Measurements from ENCODE around the gene JMJD1C.
"Not testable (repeated sequence)": the region's sequence is repeated elsewhere in the genome, so short reads cannot be mapped to it uniquely, and the experiment has no call there.

The JMJD1C gene

GRCh38 chr10:63168821-63169462 lies 296.8 kb downstream of the JMJD1C start:
- DNase-seq (ENCODE audit: low read depth, low spot score) = no peak
- no peak overlapping the region for H3K4me3 ChIP-seq (ENCODE audit: low read length)

- DNase-seq (ENCODE audit: low read depth, low spot score) = peak; percentile 66
Measured at GRCh38 chr10:63166742-63167258, 299.0 kb downstream of the JMJD1C start.

GRCh38 chr10:63165249-63165648 lies 300.5 kb downstream of the JMJD1C start:
- DNase-seq (ENCODE audit: low read depth, low spot score) = no peak
- no peak overlapping the region for H3K4me3 ChIP-seq (ENCODE audit: low read length)

More at GRCh38 chr10:63166742-63167258, 299.0 kb downstream of the JMJD1C start:
- H3K4me3 ChIP-seq (ENCODE audit: low read length) = no peak overlapping the region

GRCh38 chr10:63164166-63164623 lies 301.6 kb downstream of the JMJD1C start:
- DNase-seq (ENCODE audit: low read depth, low spot score) = no peak
- H3K4me3 ChIP-seq (ENCODE audit: low read length) = no peak overlapping the region

GRCh38 chr10:63161592-63161991 lies 304.2 kb downstream of the JMJD1C start:
- H3K4me3 ChIP-seq (ENCODE audit: low read length) = no peak overlapping the region
- no peak for DNase-seq (ENCODE audit: low read depth, low spot score)

GRCh38 chr10:63157845-63158624 lies 307.7 kb downstream of the JMJD1C start:
- H3K4me3 ChIP-seq (ENCODE audit: low read length) = no peak overlapping the region
- peak; percentile 79 for DNase-seq (ENCODE audit: low read depth, low spot score)

GRCh38 chr10:63156236-63156635 lies 309.5 kb downstream of the JMJD1C start:
- no peak for DNase-seq (ENCODE audit: low read depth, low spot score)

GRCh38 chr10:63155388-63156020 lies 310.3 kb downstream of the JMJD1C start:
- no peak for DNase-seq (ENCODE audit: low read depth, low spot score)
- H3K4me3 ChIP-seq (ENCODE audit: low read length) = no peak overlapping the region

More at GRCh38 chr10:63156236-63156635, 309.5 kb downstream of the JMJD1C start:
- H3K4me3 ChIP-seq (ENCODE audit: low read length) = no peak overlapping the region

GRCh38 chr10:63154546-63155387 lies 311.0 kb downstream of the JMJD1C start:
- DNase-seq (ENCODE audit: low read depth, low spot score) = no peak

GRCh38 chr10:63153868-63154545 lies 311.8 kb downstream of the JMJD1C start:
- not testable (repeated sequence) for H3K4me3 ChIP-seq (ENCODE audit: low read length); DNase-seq (ENCODE audit: low read depth, low spot score)

More at GRCh38 chr10:63154546-63155387, 311.0 kb downstream of the JMJD1C start:
- no peak overlapping the region for H3K4me3 ChIP-seq (ENCODE audit: low read length)

GRCh38 chr10:63150745-63151144 lies 315.0 kb downstream of the JMJD1C start:
- DNase-seq (ENCODE audit: low read depth, low spot score) = no peak
- no peak overlapping the region for H3K4me3 ChIP-seq (ENCODE audit: low read length)

GRCh38 chr10:63146503-63146902 lies 319.3 kb downstream of the JMJD1C start:
- no peak for DNase-seq (ENCODE audit: low read depth, low spot score)
- H3K4me3 ChIP-seq (ENCODE audit: low read length) = no peak overlapping the region

GRCh38 chr10:63145782-63146181 lies 320.0 kb downstream of the JMJD1C start:
- DNase-seq (ENCODE audit: low read depth, low spot score) = no peak

GRCh38 chr10:63143987-63144386 lies 321.8 kb downstream of the JMJD1C start:
- DNase-seq (ENCODE audit: low read depth, low spot score) = no peak
- no peak overlapping the region for H3K4me3 ChIP-seq (ENCODE audit: low read length)

More at GRCh38 chr10:63145782-63146181, 320.0 kb downstream of the JMJD1C start:
- H3K4me3 ChIP-seq (ENCODE audit: low read length) = no peak overlapping the region

GRCh38 chr10:63142136-63142535 lies 323.6 kb downstream of the JMJD1C start:
- no peak overlapping the region for H3K4me3 ChIP-seq (ENCODE audit: low read length)
- no peak for DNase-seq (ENCODE audit: low read depth, low spot score)

GRCh38 chr10:63140077-63140476 lies 325.7 kb downstream of the JMJD1C start:
- no peak for DNase-seq (ENCODE audit: low read depth, low spot score)
- no peak overlapping the region for H3K4me3 ChIP-seq (ENCODE audit: low read length)

- no peak for DNase-seq (ENCODE audit: low read depth, low spot score)
Measured at GRCh38 chr10:63137306-63137705, 328.5 kb downstream of the JMJD1C start.

GRCh38 chr10:63133821-63134557 lies 331.8 kb downstream of the JMJD1C start:
- H3K4me3 ChIP-seq (ENCODE audit: low read length) = peak overlapping the region; percentile 84
- DNase-seq (ENCODE audit: low read depth, low spot score) = no peak

More at GRCh38 chr10:63137306-63137705, 328.5 kb downstream of the JMJD1C start:
- no peak overlapping the region for H3K4me3 ChIP-seq (ENCODE audit: low read length)
